Common myeloid progenitor, CD34-positive (primary cell): ENCODE results near the gene EFCAB5.

Source experiments
- CTCF ChIA-PET: fragments of 350-600 bp; sonication (Branson Sonifier 250); formaldehyde crosslinking; loops from one replicate; lab custom pipeline; 2021; ENCODE audit warnings: antibody characterized with exemption; lab: Charles Lee
- POLR2A ChIA-PET: fragments of 350-600 bp; sonication (Branson Sonifier 250); formaldehyde crosslinking; loops from one replicate; lab custom pipeline; 2021; ENCODE audit warnings: antibody characterized with exemption; lab: Charles Lee
- DNase-seq, 3 donors: peaks; one replicate each; pipeline versions ENCODE4 v3.0.0 to v3.0.0-alpha.2; 2013
- H3K27ac ChIP-seq, 2 experiments: 1 replicate in 1 of 2; 2 replicates in 1 of 2; pipeline ENCODE4 v1.7.0; 2013; ENCODE audit warnings: inconsistent platforms in 2 of 2, low read length in 2 of 2, mild to moderate bottlenecking in 2 of 2, low read depth in 1 of 2, moderate library complexity in 1 of 2; ENCODE audit not compliant: severe bottlenecking in 2 of 2, insufficient read depth in 1 of 2, poor library complexity in 1 of 2
- H3K27me3 ChIP-seq, 5 experiments: replicated peaks in 2 of 5; 1 replicate in 3 of 5; 2 replicates in 2 of 5; pipeline versions ENCODE4 v1.6.1 to v1.7.0; 2013; ENCODE audit warnings: low read length in 4 of 5, mild to moderate bottlenecking in 2 of 5, moderate library complexity in 2 of 5, inconsistent platforms in 1 of 5; ENCODE audit not compliant: insufficient read depth in 5 of 5, control insufficient read depth in 4 of 5
- H3K36me3 ChIP-seq, 4 experiments: 1 replicate in 2 of 4; 2 replicates in 2 of 4; pipeline versions ENCODE4 v1.6.1 to v1.7.0; 2013; ENCODE audit warnings: low read length in 3 of 4, control low read depth in 1 of 4, mild to moderate bottlenecking in 1 of 4; ENCODE audit not compliant: control insufficient read depth in 4 of 4, insufficient read depth in 4 of 4
- H3K4me1 ChIP-seq, 4 experiments: 1 replicate in 3 of 4; 2 replicates in 1 of 4; pipeline versions ENCODE4 v1.6.1 to v1.7.1; 2013; ENCODE audit warnings: low read length in 3 of 4, mild to moderate bottlenecking in 3 of 4, control low read depth in 1 of 4, inconsistent platforms in 1 of 4, moderate library complexity in 1 of 4; ENCODE audit not compliant: control insufficient read depth in 4 of 4, insufficient read depth in 4 of 4; ENCODE audit errors: control extremely low read depth in 1 of 4
- H3K4me3 ChIP-seq, 7 experiments: 1 replicate in 4 of 7; 2 replicates in 3 of 7; pipeline versions ENCODE4 v1.5.1 to v1.7.0; 2013; ENCODE audit warnings: mild to moderate bottlenecking in 7 of 7, low read length in 6 of 7, moderate library complexity in 6 of 7, inconsistent platforms in 2 of 7, low read depth in 2 of 7, control low read depth in 1 of 7; ENCODE audit not compliant: insufficient read depth in 4 of 7, control insufficient read depth in 1 of 7; ENCODE audit errors: extremely low read depth in 1 of 7
- H3K9me3 ChIP-seq, 5 experiments: 1 replicate in 4 of 5; 2 replicates in 1 of 5; pipeline versions ENCODE4 v1.6.1 to v1.7.1; 2013; ENCODE audit warnings: low read length in 4 of 5, mild to moderate bottlenecking in 2 of 5, inconsistent platforms in 1 of 5, low read depth in 1 of 5, moderate library complexity in 1 of 5; ENCODE audit not compliant: control insufficient read depth in 4 of 5, insufficient read depth in 2 of 5; ENCODE audit errors: control extremely low read depth in 1 of 5
- WGBS: methylation state at CpG from one replicate; pipeline ENCODE4 v1.1.5; 2013; ENCODE audit not compliant: insufficient coverage; 5-methylcytosine and 5-hydroxymethylcytosine counted together

The EFCAB5 gene

GRCh38 chr17:30151471-30151870 lies 210.0 kb downstream of the EFCAB5 start:
- Histone ChIP-seq H3K36me3 (peaks cover 2 to 10% (median 3%) of the 10 kb centered on the region in 4 experiments), H3K9me3 (no peaks in the 10 kb centered on the region), H3K4me3 (no peak overlapping the region), H3K27me3 (no peaks in the 10 kb centered on the region), H3K27ac (no peak overlapping the region), H3K4me1 (no peaks in the 10 kb centered on the region)
- CTCF ChIA-PET: interaction anchor here (1.1 kb wide), 1 partner anchor 16 kb away, joined by 3 read pairs; no protein-coding TSS in a partner anchor
- 100% methylated on average over 4 of the region's 4 CpGs for WGBS
- POLR2A ChIA-PET: no interaction called here
- no peak for DNase-seq

- peaks cover 0 to 4% (median 0%) of the 10 kb centered on the region in 5 experiments for H3K9me3 ChIP-seq
- H3K4me3 ChIP-seq: no peak overlapping the region
- no peak for DNase-seq
- peaks cover 2 to 10% (median 3%) of the 10 kb centered on the region in 4 experiments for H3K36me3 ChIP-seq
- H3K27me3 ChIP-seq: no peaks in the 10 kb centered on the region
- H3K27ac ChIP-seq: no peak overlapping the region
- ChIA-PET CTCF (interaction anchor here (1.1 kb wide), 1 partner anchor 28 kb away, joined by 3 read pairs; no protein-coding TSS in a partner anchor), POLR2A (no interaction called here)
- H3K4me1 ChIP-seq: no peaks in the 10 kb centered on the region
Observed at GRCh38 chr17:30153463-30153862, 212.0 kb downstream of the EFCAB5 start.

DNA sequence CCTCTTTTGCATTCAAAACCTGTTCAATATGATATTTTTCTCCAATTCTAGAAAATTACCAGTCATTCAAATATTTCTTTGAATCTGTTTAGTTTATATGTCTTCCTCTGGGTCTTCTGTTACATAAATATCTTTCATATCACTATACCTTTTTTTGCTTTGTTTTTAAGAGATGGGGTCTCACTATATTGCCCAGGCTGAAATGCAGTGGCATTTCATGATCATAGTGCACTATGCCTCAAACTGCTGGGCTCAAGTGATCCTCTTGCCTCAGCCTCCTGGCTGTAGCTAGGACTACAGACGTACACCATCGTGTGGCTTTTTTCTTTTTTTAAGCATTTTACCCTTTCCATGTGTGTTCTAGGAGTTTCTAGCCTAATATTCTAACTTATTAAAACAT lies 214.0 kb downstream of the EFCAB5 start:
- Histone ChIP-seq H3K9me3 (peaks cover 2 to 19% (median 6%) of the 10 kb centered on the region in 5 experiments), H3K4me1 (no peaks in the 10 kb centered on the region), H3K27me3 (no peaks in the 10 kb centered on the region), H3K27ac (no peak overlapping the region), H3K36me3 (peaks cover 0 to 16% (median 10%) of the 10 kb centered on the region in 4 experiments), H3K4me3 (no peak overlapping the region)
- POLR2A ChIA-PET: no interaction called here
- 100% methylated on average over 1 of the region's 2 CpGs for WGBS
- DNase-seq: no peak
- CTCF ChIA-PET: interaction anchor here (2.4 kb wide), 1 partner anchor 9 kb away, joined by 5 read pairs; no protein-coding TSS in a partner anchor
